Renal cortical epithelial cell (primary cell): Measurements from ENCODE around the gene KIAA1755. TPM values are rescaled to one million over a fixed set of nuclear protein-coding genes. Genes with fewer than 3 reads are reported as not detected.

Source experiments
- DNase-seq: peaks from one replicate; pipeline ENCODE4 v3.0.0-alpha.2; 2011; ENCODE audit warnings: low read depth
- total RNA-seq: library from RNA; depleted of rRNA; stranded (reverse); fragments of >200 nt; gene quantifications from 2 replicates; pipeline ENCODE4 v1.2.3, GENCODE V29; 2014

The KIAA1755 gene
- total RNA-seq, 1 donor from 2014 or later = not detected

- DNase-seq = peak; percentile 81
Observed at GRCh38 chr20:38217791-38218565, 42.6 kb downstream of the KIAA1755 start.

- no peak for DNase-seq
Observed at GRCh38 chr20:38216746-38217595, 43.6 kb downstream of the KIAA1755 start.

GRCh38 chr20:38216201-38216600, 44.3 kb downstream of the KIAA1755 start:
- DNase-seq = no peak

GRCh38 chr20:38215194-38216182, 45.0 kb downstream of the KIAA1755 start:
- DNase-seq = no peak

- no peak for DNase-seq
Observed at GRCh38 chr20:38214256-38215193, 46.0 kb downstream of the KIAA1755 start.

GRCh38 chr20:38213607-38213940, 47.0 kb downstream of the KIAA1755 start:
- DNase-seq = no peak

GRCh38 chr20:38212806-38213606, 47.5 kb downstream of the KIAA1755 start:
- DNase-seq = no peak

GRCh38 chr20:38211200-38212097, 49.1 kb downstream of the KIAA1755 start:
- DNase-seq = no peak

- no peak for DNase-seq
Observed at GRCh38 chr20:38210741-38211140, 49.8 kb downstream of the KIAA1755 start.

GRCh38 chr20:38209736-38210405, 50.7 kb downstream of the KIAA1755 start:
- no peak for DNase-seq

GRCh38 chr20:38209054-38209675, 51.4 kb downstream of the KIAA1755 start:
- DNase-seq = no peak

GRCh38 chr20:38208523-38208922, 52.0 kb downstream of the KIAA1755 start:
- no peak for DNase-seq

- no peak for DNase-seq
Observed at GRCh38 chr20:38208088-38208487, 52.4 kb downstream of the KIAA1755 start.

- no peak for DNase-seq
Observed at GRCh38 chr20:38207621-38208020, 52.9 kb downstream of the KIAA1755 start.

GRCh38 chr20:38205001-38205400, 55.5 kb downstream of the KIAA1755 start:
- DNase-seq = no peak

- no peak for DNase-seq
Observed at GRCh38 chr20:38203981-38204357, 56.6 kb downstream of the KIAA1755 start.

GRCh38 chr20:38203337-38203980, 57.1 kb downstream of the KIAA1755 start:
- DNase-seq = no peak
